Endothelial cell of umbilical vein (primary cell): ENCODE data around the gene CLIC5. TPM values are rescaled to one million over a fixed set of nuclear protein-coding genes. Genes with fewer than 3 reads are reported as not detected.

Source experiments
- BruUV-seq: library from RNA; stranded (reverse); fragments of 400-500 nt; replicated peaks from 2 replicates; lab custom pipeline; 2021; lab: Mats Ljungman, UMichigan
- CTCF ChIA-PET: fragments of 300-600, 350-600 bp; sonication (Branson Sonifier 250); formaldehyde crosslinking; loops from one replicate; lab custom pipeline; 2021; ENCODE audit warnings: antibody characterized with exemption, inconsistent platforms; lab: Charles Lee
- POLR2A ChIA-PET: fragments of 300-600, 350-600 bp; sonication (Branson Sonifier 250); formaldehyde crosslinking; loops from one replicate; lab custom pipeline; 2021; ENCODE audit warnings: antibody characterized with exemption, inconsistent platforms; lab: Charles Lee
- DNase-seq: peaks from one replicate; pipeline ENCODE4 v3.0.0-alpha.2; 2011; ENCODE audit warnings: low read depth, low spot score
- FAIRE-seq: peaks from 2 replicates; lab custom pipeline; 2011; peaks lifted over from hg19 to GRCh38; lab: Jason Lieb, UNC
- H2AFZ ChIP-seq: 2 replicates; pipeline ENCODE4 v1.6.0; 2012; ENCODE audit warnings: low read depth, low read length, control low read depth, inconsistent platforms
- H3K27ac ChIP-seq: 2 replicates; pipeline ENCODE4 v1.5.1; 2011; ENCODE audit warnings: low read depth, mild to moderate bottlenecking, control low read depth, low read length, moderate library complexity; ENCODE audit not compliant: insufficient read depth
- H3K27me3 ChIP-seq, 2 experiments: 2 replicates each; pipeline versions ENCODE4 v1.6.0 to v1.6.1; 2011; ENCODE audit warnings: low read length in 2 of 2, mixed read lengths in 1 of 2; ENCODE audit not compliant: control insufficient read depth in 2 of 2, insufficient read depth in 2 of 2
- H3K36me3 ChIP-seq, 2 experiments: 2 replicates in 1 of 2; 3 replicates in 1 of 2; pipeline ENCODE4 v1.5.1; 2011; ENCODE audit warnings: low read length in 2 of 2, mild to moderate bottlenecking in 1 of 2, moderate library complexity in 1 of 2; ENCODE audit not compliant: control insufficient read depth in 2 of 2, insufficient read depth in 2 of 2; ENCODE audit errors: extremely low read depth in 1 of 2
- H3K4me1 ChIP-seq: 3 replicates; pipeline ENCODE4 v1.5.1; 2011; ENCODE audit warnings: mild to moderate bottlenecking, low read length; ENCODE audit not compliant: control insufficient read depth, insufficient read depth; ENCODE audit errors: extremely low read depth
- H3K4me2 ChIP-seq: 2 replicates; pipeline ENCODE4 v1.6.1; 2011; ENCODE audit warnings: low read length, control low read depth, mixed read lengths; ENCODE audit not compliant: insufficient read depth
- H3K4me3 ChIP-seq, 3 experiments: fragments of 200-600 bp in 1 of 3; sonication (generic), shearing (Covaris generic) in 1 of 3; replicated peaks in 1 of 3; 2 replicates each; pipeline ENCODE4 v1.5.1; 2011 to 2016; ENCODE audit warnings: control low read depth in 3 of 3, low read length in 3 of 3, mild to moderate bottlenecking in 2 of 3, inconsistent platforms in 1 of 3, low read depth in 1 of 3, moderate library complexity in 1 of 3; ENCODE audit not compliant: insufficient read depth in 1 of 3
- H3K79me2 ChIP-seq: 2 replicates; pipeline ENCODE4 v1.6.0; 2012; ENCODE audit warnings: low read length, inconsistent platforms; ENCODE audit not compliant: control insufficient read depth, insufficient read depth
- H3K9ac ChIP-seq: replicated peaks from 2 replicates; pipeline ENCODE3; 2011; ENCODE audit warnings: low read length, control low read depth; ENCODE audit not compliant: insufficient read depth; ENCODE audit errors: extremely low read depth
- H3K9me1 ChIP-seq: replicated peaks from 3 replicates; pipeline ENCODE4 v1.6.0; 2011; ENCODE audit warnings: mild to moderate bottlenecking, low read length; ENCODE audit not compliant: control insufficient read depth, insufficient read depth; ENCODE audit errors: extremely low read depth
- H3K9me3 ChIP-seq: replicated peaks from 2 replicates; pipeline ENCODE4 v1.5.1; 2012; ENCODE audit warnings: low read length, inconsistent platforms; ENCODE audit not compliant: control insufficient read depth, insufficient read depth
- H4K20me1 ChIP-seq: replicated peaks from 2 replicates; pipeline ENCODE3; 2011; ENCODE audit warnings: mild to moderate bottlenecking, low read length; ENCODE audit not compliant: control insufficient read depth, insufficient read depth; ENCODE audit errors: extremely low read depth
- EZH2 ChIP-seq: IDR thresholded peaks from 2 replicates; pipeline ENCODE4 v1.6.1; 2012; ENCODE audit warnings: borderline replicate concordance, low read depth, mild to moderate bottlenecking, moderate library complexity, low read length, inconsistent platforms; ENCODE audit not compliant: severe bottlenecking
- FOS ChIP-seq: IDR thresholded peaks from 2 replicates; pipeline ENCODE4 v1.6.1; 2011; ENCODE audit warnings: mild to moderate bottlenecking, low read length, moderate library complexity, borderline replicate concordance; ENCODE audit not compliant: insufficient read depth
- GATA2 ChIP-seq: IDR thresholded peaks from 2 replicates; pipeline ENCODE4 v1.7.0; 2011; ENCODE audit warnings: low read depth, mild to moderate bottlenecking, moderate library complexity, mixed read lengths, low read length; ENCODE audit not compliant: insufficient read length, insufficient read depth
- JUN ChIP-seq: IDR thresholded peaks from 2 replicates; pipeline ENCODE4 v1.6.1; 2011; ENCODE audit warnings: borderline replicate concordance, low read depth; ENCODE audit not compliant: insufficient read length, insufficient read depth
- MYC ChIP-seq: IDR thresholded peaks from one replicate; pipeline ENCODE4 v1.6.1; 2011; ENCODE audit warnings: mild to moderate bottlenecking, low read depth, low read length
- POLR2A ChIP-seq: IDR thresholded peaks from 2 replicates; pipeline ENCODE4 v1.6.1; 2012; ENCODE audit warnings: low read depth, mild to moderate bottlenecking, control low read depth, low read length
- POLR2AphosphoS5 ChIP-seq: IDR thresholded peaks from 2 replicates; pipeline ENCODE4 v1.6.1; 2012; ENCODE audit warnings: low read depth, mild to moderate bottlenecking, control low read depth, low read length, moderate library complexity; ENCODE audit not compliant: insufficient read depth
- dilution Hi-C: fragments of 300-500 bp; cut with MboI; formaldehyde crosslinking; loops from one replicate; pipeline ENCODE4 v1.15.0; 2019; ENCODE audit warnings: low sequenced_read_pairs; ENCODE audit not compliant: extremely low pct_ligation_motif_present
- intact Hi-C: fragments of 100-400 bp; cut with micrococcal nuclease; formaldehyde crosslinking; loops from one replicate; pipeline ENCODE4 v1.10.0; 2022
- polyA plus RNA-seq, 4 experiments: library from polyadenylated mRNA; depleted of rRNA in 3 of 4; stranded (reverse) in 3 of 4; unstranded in 1 of 4; fragments of >200 nt; gene quantifications; 2 replicates each; pipeline versions ENCODE4 v1.2.1 to v1.2.3, GENCODE V29; 2011 to 2012; ENCODE audit warnings: missing spikeins in 1 of 4
- total RNA-seq: library from RNA; stranded (reverse); gene quantifications from 2 replicates; pipeline ENCODE4 v1.2.3, GENCODE V29; 2021
- TF ChIP-seq, protein P1 (sequence below), 2 donors: IDR thresholded peaks; 1 replicate in 1 of 2; 2 replicates in 1 of 2; pipeline ENCODE4 v1.5.1; 2011; ENCODE audit warnings: low read length in 2 of 2, mild to moderate bottlenecking in 2 of 2, moderate library complexity in 2 of 2, control low read depth in 1 of 2, inconsistent platforms in 1 of 2, low read depth in 1 of 2; ENCODE audit not compliant: insufficient read depth in 1 of 2; ENCODE audit errors: extremely low read depth in 1 of 2
- TF ChIP-seq, protein P2 (sequence below): IDR thresholded peaks from 2 replicates; pipeline ENCODE4 v1.6.1; 2011; ENCODE audit not compliant: insufficient read depth, insufficient read length

CLIC5 gene
- total and polyA plus RNA-seq, 2 donors (not counting 3 experiments of a cell fraction or from before 2014, with no cell fraction given) = 0.07 TPM; not detected in 1

DNA sequence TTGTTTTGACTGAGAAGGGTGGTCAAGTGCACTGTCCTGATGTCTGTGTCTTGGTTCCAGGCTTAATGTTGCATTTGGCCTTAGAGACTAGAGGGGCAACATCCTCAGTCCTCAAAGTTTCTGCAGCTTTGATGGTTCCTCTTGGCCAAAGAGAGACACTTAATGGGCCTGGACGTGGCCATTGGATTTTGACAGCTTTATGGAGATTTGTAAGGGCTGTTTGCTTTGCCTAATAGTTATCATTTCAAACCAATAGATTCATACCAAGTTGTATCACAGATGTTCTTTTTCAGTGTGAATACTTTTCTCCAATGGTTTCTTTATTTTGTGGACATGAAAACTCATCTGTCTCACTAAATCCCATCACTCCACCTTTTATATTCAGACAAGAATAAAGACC, 45.8 kb upstream of the CLIC5 start:
- Histone ChIP-seq H3K27ac (no peak overlapping the region), H3K9ac (no peak overlapping the region), H3K4me2 (no peak overlapping the region), H3K27me3 (peaks cover 4 to 17% of the 10 kb centered on the region in 2 experiments), H3K36me3 (no peaks in the 10 kb centered on the region), H4K20me1 (peaks cover 2% of the 10 kb centered on the region), H3K4me1 (no peaks in the 10 kb centered on the region), H3K79me2 (no peaks in the 10 kb centered on the region), H3K9me3 (no peaks in the 10 kb centered on the region), H3K9me1 (no peaks in the 10 kb centered on the region), H2AFZ (no peak overlapping the region), H3K4me3 (no peak overlapping the region)
- ChIA-PET CTCF (no interaction called here), POLR2A (no interaction called here)
- dilution Hi-C loops (no loop called here), intact Hi-C loops (no loop called here)
- DNase-seq = no peak
- TF ChIP-seq, protein P1, sequence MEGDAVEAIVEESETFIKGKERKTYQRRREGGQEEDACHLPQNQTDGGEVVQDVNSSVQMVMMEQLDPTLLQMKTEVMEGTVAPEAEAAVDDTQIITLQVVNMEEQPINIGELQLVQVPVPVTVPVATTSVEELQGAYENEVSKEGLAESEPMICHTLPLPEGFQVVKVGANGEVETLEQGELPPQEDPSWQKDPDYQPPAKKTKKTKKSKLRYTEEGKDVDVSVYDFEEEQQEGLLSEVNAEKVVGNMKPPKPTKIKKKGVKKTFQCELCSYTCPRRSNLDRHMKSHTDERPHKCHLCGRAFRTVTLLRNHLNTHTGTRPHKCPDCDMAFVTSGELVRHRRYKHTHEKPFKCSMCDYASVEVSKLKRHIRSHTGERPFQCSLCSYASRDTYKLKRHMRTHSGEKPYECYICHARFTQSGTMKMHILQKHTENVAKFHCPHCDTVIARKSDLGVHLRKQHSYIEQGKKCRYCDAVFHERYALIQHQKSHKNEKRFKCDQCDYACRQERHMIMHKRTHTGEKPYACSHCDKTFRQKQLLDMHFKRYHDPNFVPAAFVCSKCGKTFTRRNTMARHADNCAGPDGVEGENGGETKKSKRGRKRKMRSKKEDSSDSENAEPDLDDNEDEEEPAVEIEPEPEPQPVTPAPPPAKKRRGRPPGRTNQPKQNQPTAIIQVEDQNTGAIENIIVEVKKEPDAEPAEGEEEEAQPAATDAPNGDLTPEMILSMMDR (IDR thresholded peaks at IDR 0.05; ENCODE audit: extremely low read depth in 1 of 2, insufficient read depth in 1 of 2, low read depth in 1 of 2, low read length in 2 of 2) = no peak
- no peak for TF ChIP-seq POLR2AphosphoS5
- no peak for TF ChIP-seq POLR2A
- no peak for TF ChIP-seq FOS
- TF ChIP-seq GATA2 = no peak
- TF ChIP-seq EZH2 = no peak
- TF ChIP-seq, protein P2, sequence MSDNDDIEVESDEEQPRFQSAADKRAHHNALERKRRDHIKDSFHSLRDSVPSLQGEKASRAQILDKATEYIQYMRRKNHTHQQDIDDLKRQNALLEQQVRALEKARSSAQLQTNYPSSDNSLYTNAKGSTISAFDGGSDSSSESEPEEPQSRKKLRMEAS = no peak
- TF ChIP-seq JUN = no peak
- no peak for TF ChIP-seq MYC
- FAIRE-seq = no peak
- no TSS peak for BruUV-seq
